Measurements from ENCODE around the gene PRPF4.
"Not testable (repeated sequence)": the region's sequence is repeated elsewhere in the genome, so short reads cannot be mapped to it uniquely, and the experiment has no call there.

The PRPF4 gene

DNA sequence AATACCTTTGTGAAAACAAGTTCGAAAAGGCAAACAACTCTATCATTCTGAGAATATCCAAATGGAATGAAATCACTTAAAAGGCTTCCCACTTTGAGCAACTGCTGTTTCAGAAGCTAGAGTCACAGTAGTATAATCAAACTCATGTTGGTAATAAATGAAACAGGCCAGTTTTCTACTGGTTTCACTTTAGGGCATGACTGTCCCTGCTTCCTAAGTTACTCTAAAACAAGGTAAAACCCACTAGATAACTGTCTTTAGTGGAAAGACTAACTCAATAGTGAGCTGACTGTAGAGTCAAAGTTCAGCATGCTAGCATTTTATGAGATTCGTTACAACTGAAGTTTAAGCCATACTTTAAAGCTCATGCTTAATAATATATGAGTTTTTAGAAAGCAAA is 6.1 kb upstream of the PRPF4 start:
- DNase-seq: no peak

DNA sequence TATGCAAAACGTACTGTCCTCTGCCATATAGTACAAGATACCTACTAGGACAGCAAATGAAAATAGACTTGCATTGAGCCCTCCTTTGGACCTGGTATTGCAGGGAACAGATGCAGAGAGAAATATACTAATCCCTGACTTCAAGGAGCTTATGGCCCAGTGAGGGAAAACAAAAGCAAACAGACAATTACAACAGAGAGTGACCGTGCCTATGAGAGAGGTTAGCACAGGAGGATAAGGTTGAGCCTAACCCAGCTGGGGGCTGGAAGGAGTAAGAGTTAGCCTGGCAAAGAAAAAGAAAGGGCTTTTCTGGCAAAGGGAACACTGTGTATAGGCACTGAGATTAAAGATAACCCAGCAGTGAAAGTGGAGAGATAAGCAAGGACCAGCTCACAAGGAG is 5.6 kb upstream of the PRPF4 start:
- DNase-seq: no peak

DNA sequence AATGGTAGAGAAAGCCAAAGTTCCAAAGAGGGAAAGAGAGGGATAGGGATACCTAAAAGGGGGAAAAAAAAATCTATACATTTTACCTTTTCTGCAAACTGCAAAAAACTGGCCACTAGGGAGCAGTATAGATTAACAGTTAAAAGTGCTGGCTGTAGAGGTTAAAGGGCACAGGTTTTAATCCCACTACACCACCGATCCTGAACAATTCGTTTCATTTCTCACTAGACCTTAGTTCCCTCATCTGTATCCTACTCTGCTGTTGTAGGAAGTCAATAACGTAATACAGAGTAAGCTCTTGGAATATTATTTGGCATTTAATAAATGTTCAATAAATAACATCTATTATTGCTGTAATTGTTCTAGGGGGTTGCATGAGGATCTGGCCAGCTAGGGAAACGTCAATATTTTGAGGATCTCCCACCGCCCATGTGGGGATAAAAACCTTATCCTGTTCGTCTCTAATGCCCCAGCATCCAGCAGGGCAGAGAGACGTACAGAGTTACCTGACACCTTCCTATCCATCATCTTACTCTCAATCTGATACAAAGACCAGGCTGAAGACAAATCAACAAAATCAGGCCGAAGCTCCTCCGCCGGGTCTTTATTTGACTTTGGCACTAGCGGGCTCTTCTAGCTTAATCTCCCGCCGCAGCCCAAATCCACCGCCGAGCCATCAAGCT is 843 bp upstream of the PRPF4 start:
- DNase-seq: peak; percentile 79

DNA sequence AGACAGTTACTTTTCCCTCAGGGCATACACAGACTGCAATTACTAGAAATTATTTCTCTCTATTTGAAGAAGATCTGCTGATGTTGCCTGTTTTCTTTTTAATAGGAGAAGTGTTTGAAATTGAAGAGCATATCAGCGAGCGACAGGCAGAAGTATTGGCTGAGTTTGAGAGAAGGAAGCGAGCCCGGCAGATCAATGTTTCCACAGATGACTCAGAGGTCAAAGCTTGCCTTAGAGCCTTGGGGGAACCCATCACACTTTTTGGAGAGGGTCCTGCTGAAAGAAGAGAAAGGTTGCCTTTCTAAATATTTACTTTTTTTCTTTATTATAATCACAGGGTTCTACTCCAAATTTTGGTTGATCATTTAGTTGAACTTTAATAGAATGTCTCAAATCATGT is 3.4 kb downstream of the PRPF4 start:
- no peak for DNase-seq

DNA sequence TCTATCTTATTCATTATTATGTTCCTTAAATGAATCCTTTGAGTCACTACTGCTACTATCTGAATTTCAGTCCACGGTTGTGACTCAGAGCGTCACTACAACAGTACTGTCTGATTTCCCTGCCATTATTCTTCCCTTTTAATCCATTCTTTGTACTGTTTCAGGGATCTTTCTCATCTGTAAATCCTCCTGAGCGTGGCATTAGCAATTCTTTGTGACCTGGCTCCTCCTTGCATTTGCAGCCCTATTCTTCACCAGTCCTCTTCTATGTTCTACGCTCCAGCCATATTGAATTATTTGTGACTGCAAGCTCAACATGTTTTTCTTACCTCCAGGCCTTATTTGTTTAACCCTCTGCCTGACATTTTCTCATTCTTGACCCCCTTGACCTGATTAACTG is 5.9 kb downstream of the PRPF4 start:
- no peak for DNase-seq

DNA sequence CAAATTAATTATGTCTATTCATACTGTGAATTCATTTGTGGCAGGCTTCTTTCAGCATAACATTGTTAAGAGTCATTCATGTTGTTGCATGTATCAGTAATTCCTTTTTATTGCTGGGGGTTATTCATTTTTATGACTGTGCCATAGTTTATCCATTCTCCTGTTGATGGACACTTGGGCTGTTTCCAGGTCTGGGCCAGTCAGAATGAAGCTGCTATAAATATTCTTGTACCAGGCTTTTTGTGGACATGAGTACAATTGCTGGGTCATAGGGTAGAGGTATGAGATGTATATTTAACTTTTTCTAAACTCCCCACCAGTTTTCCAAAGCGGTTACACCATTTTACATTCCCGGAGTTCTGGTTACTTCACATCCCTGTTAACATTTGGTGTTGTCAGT is 13.6 kb downstream of the PRPF4 start:
- DNase-seq: no peak

DNA sequence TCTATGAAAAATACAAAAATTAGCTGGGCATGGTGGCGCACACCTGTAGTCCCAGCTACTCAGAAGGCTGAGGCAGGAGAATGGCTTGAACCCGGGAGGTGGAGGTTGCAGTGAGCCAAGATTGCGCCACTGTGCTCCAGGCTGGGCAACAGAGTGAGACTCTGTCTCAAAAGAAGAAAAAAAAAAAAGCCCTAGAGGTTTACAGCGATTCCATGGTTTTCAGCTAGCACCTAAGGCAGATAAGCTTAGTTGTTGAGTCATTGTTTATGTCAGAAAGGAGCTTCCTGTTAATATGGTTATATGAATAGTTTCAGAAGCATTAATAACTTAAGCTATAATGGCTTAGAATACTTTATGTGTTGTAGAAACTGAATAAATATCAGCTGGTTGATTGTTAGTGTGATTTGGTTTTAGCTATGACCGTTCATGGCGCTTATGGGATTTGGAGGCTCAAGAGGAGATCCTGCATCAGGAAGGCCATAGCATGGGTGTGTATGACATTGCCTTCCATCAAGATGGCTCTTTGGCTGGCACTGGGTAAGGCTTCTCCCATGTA is 14.7 kb downstream of the PRPF4 start:
- no peak for DNase-seq

DNA sequence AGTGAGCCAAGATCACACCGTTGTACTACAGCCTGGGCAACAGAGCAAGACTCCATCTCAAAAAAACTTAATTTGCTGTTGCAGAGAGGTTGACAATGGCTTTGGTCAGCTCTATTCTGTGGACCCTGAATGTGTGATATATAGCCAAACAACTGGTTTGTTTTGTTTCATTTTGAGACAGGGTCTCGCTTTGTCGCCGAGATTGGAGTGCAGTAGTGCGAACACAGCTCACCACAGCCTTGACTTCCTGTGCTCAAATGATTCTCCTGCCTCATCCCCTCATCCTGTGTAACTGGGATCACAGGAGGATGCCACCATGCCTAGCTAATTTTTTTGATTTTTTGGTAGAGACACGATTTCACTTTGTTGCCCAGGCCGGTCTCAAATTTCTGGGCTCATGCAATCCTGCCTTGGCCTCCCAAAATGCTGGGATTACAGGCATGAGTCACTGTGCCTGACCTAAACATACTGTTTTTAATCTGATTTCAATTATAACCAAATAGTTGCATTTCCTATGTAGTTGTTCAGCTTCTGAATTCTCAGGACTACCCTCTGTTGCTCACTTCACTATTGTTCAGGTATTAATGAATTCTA is 17.9 kb downstream of the PRPF4 start:
- no peak for DNase-seq

DNA sequence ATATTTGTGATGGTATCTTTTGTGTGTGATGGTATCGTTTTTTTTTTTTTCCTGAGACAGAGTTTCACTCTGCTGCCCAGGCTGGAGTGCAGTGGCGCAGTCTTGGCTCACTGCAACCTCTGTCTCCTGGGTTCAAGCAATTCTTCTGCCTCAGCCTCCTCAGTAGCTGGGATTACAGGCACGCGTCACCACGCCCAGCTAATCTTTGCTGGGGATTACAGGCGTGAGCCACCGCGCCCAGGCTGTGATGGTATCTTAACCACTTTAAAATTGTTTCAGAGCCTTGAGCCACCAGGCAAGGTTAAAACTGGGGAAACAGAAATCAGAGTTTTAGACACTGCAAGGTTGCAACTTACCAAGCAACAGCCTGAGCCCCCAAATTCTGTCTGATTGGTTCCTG is 20.8 kb downstream of the PRPF4 start:
- DNase-seq: not testable (repeated sequence)

DNA sequence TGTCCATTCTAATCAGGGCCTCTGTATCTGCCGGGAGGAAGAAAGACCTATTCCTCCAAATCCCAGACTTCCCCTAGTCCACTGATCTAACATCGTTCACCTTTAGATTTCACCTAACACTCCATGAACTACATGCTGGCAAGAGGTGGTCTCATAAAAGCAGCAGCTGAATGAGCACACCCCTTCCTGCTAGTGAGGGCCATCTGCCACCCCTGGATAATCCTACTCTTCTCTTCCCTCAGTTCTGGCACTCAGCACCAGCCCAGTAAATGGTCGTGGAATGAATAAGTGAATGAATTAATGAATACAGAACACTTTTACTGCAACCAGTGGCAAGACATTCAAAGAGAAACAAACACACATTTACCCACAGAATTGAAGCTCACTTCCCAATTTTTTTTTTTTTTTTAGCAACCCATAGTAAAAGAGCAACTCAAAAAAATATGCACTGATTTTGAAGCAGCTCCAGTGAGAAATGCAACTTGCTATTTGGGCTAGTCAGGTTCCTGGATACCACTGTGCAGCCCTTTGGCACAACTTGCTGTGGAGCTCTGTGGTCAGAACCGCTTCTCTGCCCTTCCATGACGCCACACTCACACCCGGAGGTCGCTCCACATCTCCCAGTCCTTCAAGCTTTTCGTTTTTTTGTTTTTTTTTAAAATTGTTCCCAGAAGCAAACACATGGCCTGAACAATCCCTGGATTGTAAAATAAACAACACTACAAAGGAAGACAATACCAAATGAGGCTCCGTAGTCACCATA is 21.5 kb downstream of the PRPF4 start:
- no peak for DNase-seq

DNA sequence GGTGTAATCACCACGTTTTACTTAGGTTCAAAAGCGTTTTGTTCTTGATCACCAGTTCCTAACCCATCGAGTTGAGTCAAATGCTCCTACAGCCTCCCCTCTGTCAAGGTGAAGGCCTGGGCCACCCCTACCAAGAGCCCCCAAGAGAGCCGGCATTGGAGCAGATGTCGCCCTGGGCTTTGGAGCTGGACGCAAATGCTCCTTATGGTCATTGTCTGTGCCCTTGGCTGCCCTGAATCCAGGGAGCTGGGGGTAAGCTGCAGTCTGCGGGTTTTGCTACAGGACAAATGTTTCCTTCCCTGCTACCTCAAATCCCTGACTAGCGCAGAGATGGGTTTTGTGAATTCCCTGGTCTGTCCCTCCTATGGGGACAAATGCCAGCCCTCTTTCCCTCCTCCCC is 22.9 kb downstream of the PRPF4 start:
- DNase-seq: no peak

DNA sequence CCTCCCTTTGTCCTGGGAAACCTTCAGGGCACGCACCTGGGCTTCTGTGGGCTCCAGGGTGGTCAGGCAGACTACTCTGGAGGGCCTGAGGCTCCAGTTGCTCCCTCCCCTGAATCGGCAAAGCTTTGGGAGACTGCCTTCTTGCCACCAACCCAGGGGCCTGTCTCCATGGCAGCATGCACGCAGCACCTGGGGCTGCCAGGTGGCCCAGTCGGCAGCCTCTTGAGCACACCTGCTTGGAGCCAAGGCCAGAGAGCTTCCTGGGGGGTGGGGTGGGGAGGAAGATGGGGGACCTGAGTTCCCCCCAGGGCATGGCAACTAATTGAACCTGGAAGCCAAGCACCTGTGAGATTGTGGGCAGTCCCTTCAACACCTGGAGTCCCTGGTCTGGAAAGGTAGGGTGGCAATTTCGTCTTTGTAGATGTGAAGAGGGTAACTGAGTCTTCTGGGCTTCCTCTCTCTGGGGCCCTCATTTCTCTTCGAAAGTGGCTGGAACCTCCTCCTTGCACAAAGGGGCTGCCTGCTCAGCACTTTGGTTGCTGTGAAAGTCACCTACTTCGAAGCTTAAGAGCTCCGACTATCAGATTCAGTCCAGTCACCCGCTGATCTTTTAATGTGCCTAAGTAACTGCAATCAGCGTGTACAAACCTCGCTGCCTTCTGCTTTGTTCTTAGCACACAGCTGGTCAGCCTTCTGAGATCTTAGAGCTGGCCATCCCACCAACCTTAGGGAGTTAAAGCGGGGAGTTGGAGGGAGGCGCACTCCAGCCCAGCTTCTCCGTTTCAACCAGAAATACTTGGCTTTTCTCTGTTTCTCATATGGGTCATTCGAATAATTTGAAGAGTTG is 23.7 kb downstream of the PRPF4 start:
- no peak for DNase-seq

DNA sequence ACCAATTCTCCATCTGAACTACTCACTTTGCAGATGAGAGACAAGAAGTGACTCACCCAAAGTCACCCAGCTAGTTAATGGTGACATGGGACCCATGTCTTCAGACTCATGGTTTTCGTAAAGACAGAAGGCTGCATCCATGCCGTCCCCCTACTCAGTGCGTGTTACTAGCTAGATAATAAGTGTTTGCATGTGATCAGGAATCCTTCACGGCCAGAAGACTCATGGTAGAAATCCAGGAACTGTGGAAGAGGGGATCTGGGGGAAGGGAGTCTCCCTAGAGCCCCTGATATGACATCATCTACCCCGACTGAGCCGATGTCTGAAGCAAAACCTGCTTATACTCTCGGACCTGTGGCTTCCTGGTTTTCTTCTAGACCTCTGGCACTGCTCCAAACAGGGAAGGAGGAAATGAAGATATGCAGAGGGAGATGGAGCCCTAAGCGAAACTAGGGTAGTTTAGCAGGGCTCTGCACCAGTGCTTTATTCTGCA is 24.4 kb downstream of the PRPF4 start:
- DNase-seq: peak; percentile 8

DNA sequence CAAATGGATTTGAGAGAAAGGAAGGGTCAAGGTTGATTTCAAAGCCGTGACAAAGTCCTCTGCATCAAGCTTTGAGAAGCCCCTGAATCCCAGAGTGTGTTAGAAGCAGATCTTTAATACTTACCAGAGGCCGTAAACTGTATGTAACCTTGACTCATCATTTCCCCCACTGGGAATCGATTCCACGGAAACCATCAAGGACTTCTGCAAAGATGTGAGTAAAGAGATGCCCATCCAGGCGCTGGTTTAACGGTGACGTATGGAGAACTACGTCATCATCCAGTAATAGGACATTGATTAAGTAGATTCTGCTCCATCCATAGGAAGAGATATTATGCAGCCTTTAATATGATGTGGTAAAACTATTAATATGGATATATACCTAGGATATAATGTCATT is 26.1 kb downstream of the PRPF4 start:
- DNase-seq: no peak

DNA sequence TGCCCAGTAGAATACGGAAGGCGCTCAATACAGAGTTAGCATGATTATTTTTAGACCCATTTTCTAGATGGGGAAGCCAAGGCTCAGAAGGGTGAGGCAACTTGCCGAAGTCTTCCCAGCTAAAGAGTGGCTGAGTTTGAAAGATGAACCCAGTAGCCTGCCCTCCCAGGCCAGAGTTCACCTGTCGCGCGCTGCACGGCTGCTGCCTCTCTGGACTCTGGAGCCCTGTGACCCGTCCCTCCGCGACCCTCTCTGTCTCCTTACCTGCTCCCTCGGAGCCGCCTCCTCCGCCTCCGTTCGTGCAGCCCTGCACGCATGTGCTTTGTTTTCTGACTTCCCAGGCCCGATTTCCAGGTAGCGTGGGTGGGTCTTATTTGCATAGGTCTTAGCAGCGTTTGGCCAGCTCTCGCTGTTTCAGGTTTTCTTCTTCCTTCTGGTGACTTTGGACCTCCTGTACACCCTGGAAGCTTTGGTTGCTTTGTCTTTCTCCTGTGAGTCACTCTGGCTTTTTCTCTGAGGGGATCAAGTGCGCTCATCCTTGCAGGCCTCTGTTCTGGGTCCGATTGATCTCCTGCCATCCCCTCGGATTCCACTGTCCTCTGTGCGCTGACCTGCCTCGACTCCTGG is 27.4 kb downstream of the PRPF4 start, which contains the start of gene RNF183:
TSS of gene RNF183 (minus strand) at position 585 of the 627 bp plus-strand sequence. CDS start 5,192 bp downstream, outside the sequence.
- DNase-seq: no peak

DNA sequence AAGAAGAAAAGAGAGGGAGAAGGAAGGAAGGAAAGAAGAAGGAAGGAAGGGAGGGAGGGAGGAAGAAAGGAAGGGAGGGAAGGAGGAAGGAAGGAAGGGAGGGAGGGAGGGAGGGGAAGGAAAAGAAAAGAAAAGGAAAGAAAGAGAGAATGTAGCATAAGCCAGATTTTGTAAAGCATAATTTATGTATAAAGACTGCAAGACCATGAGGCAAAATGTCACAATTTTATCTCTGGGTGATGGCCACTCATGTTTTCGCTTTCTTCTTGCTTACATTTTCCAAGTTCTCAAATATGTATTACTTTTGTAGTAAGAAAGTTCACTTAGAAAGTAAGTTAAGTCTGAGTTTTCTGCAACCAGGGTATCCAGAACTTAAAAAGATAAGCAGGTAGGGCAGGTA is 31.1 kb downstream of the PRPF4 start:
- DNase-seq: no peak

DNA sequence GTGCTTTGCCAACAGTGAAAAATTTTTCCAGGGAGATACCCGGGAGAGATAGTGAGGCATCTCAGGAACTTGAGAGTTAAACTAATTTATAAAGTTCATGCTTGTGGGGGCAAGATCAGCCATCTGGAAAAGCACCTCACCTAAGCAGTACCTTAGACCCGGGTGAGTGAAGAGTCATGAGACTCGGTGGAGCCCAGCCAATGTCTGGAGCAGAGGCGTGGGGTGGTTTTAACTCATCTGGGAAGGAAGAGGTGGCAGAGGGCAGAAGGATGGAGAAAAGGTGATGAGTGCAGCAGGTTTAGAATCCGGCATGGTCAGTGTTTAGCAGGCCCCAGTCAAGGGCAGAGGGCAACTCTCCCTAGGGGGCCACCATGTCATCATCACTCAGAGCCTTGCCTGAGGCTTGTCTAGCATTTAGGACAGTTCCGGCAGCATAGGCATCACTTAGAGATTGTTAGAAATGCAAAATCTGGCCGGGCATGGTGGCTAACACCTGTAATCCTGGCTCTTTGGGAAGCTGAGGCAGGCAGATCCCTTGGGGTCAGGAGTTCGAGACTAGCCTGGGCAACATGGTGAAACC is 32.0 kb downstream of the PRPF4 start:
- no peak for DNase-seq

DNA sequence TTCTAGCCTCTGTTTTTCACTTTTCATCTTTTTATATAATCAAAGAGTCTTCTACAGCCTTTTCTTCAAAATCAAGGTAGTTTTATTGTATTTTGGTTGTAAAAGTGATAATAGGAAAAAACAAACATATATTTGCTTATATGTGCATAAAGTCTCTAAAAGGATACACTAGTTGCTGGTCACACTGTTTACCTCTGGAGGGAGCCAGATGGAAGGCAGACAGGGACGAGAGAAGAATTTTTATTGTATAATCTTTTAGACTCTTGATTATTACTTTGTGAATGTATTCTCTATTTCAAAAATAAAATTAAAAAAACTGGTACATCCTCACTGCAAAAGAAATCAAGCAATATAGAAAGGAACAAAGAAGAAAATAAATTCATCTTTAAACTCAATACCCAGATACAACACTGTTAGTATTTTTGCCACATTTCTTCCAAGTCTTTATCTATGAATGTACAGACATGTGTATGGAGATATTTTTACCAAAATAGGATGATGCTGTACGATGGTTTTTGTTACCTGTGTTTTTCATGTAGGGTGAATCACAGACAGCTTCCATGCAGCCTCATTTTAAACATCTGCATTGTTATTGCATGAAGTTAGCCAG is 33.9 kb downstream of the PRPF4 start:
- peak; percentile 55 for DNase-seq

DNA sequence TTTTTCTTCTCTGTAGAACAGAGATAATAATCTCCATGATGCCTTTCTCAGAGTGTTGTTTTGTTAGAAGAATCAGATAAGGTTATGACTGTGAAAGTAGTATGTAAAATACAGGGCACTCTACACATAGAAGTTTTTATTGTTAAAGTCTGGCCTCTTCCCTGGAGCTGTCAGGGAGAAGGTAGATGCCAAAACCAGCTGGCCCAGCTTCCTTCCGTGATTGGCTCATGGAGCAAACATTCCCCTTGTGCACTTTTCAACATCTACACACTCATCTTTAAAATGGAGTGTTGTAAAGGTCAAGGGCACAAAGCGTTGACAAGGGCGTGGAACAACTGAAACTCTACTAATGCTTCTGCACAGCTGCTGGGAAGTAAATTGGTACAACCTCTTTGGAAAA is 35.1 kb downstream of the PRPF4 start:
- DNase-seq: no peak

DNA sequence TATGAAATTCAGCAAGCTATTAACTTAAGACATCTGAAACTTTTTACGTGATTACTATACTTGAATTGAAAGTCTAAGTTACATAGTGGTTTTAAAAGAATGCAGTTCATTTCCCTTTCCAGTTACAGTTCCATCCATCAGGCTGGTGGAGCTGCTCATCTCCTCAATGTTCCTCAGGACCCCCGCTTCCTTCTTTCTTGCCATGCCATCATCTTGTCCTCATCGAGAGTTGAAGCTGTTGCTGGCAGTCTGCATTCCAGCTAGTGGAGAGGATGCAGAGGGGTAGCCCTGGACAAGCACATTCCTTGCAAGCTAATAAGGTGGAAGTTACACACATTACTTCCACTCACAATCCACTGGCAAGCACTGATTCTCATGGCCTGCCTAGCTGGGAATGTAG is 36.5 kb downstream of the PRPF4 start:
- no peak for DNase-seq

DNA sequence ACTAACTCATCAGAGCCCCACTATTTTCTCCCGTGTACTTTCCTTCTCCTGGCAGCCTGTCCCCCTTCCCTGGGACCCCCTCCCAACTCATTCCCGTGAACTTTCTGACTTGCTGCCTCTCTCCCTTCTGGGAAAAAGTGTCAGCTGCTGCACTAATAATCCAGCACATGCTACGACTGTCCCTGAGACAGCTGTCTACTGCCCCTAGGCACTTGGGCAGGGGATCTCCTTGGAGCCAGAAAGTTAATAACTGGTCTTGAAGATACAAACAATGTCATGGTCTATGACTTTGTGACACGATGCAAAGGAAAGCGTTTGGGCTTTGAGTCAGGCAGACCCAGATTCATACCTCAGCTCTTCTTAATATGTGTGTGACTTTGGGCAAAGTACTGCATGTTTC is 37.8 kb downstream of the PRPF4 start:
- DNase-seq: no peak
